Measurements from ENCODE around the gene GSK3B.
"Not testable (repeated sequence)": the region's sequence is repeated elsewhere in the genome, so short reads cannot be mapped to it uniquely, and the experiment has no call there.

GSK3B gene

GRCh38 chr3:120062474-120062873 lies 31.8 kb downstream of the GSK3B start:
- Histone ChIP-seq H3K4me3 (no peak overlapping the region), H3K27ac (no peak overlapping the region)

GRCh38 chr3:120059081-120059864 lies 35.0 kb downstream of the GSK3B start:
- Histone ChIP-seq H3K4me3 (no peak overlapping the region), H3K27ac (no peak overlapping the region)

DNA sequence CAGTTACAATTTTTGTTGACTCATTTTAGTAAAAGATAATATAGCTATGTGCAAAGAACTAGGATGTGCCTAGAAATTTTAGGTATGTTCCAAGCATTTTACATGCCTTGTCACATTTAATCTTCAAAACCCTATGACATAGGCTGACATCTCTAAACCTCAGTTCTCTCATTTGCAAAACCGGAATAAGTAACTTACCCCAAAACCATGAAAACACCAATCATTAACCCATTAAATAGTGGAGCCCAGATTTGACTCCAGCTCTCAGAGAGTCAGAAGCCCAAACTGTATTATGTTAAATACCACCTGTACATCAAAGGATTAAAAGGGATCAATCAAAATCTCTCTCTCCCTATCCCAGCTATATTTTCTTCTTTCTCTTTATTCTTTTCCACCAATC lies 36.6 kb downstream of the GSK3B start:
- Histone ChIP-seq H3K27ac (no peak overlapping the region), H3K4me3 (no peak overlapping the region)

- H3K4me3 ChIP-seq: no peak overlapping the region
- no peak overlapping the region for H3K27ac ChIP-seq
These were observed 37.2 kb downstream of the GSK3B start for GRCh38 chr3:120057029-120057428.

DNA sequence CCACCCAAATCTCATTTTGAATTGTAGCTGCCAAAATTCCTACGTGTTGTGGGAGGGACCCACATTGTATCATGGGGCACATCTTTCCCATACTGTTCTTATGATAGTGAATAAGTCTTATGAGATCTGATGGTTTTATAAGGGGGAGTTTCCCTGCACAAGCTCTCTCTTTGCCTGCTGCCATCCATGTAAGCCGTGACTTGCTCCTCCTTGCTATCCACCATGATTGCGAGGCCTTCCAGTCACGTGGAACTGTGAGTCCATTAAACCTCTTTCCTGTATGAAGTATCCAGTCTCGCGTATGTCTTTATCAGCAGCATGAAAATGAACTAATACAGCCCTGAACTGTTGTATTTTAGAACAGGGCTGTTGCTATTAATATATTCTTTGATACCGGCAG lies 40.6 kb downstream of the GSK3B start:
- not testable (repeated sequence) for H3K4me3 ChIP-seq, H3K27ac ChIP-seq

DNA sequence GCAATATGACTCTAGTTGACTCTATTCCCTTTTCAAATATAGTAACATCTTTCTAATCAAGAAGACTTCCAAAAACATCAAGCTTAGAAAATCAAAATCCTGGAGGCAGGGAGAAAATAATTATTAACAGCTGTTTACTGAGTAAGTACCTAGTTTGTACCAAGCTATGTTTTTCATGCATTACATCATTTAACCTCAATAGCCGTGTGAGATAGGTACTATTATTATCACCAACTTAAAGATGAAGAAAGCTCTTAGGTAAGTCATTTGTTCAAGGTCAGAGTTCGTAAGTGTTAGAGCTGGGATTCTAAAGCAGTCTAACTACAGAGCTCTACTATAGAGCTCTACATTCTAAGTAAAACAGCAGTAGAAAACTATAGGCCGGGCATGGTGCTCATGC lies 41.6 kb downstream of the GSK3B start:
- Histone ChIP-seq H3K27ac (no peak overlapping the region), H3K4me3 (no peak overlapping the region)

GRCh38 chr3:120052225-120052624 lies 42.0 kb downstream of the GSK3B start:
- no peak overlapping the region for H3K27ac ChIP-seq
- H3K4me3 ChIP-seq: no peak overlapping the region

DNA sequence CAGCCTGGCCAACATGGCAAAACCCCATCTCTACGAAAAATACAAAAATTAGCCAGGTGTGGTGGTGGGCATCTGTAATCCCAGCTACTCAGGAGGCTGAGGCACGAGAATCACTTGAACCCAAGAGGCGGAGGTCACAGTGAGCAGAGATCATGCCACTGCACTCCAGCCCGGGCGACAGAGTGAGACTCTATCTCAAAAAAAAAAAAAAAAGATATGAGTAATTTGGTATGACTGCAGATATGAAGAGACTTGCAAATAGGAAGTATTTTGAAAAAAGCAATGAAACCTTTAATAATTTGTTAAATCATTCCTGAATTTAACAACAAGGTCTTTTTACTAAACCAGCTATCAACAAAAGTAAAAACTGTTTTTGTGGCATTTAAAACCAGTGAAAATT lies 42.7 kb downstream of the GSK3B start:
- H3K27ac ChIP-seq, H3K4me3 ChIP-seq: not testable (repeated sequence)

DNA sequence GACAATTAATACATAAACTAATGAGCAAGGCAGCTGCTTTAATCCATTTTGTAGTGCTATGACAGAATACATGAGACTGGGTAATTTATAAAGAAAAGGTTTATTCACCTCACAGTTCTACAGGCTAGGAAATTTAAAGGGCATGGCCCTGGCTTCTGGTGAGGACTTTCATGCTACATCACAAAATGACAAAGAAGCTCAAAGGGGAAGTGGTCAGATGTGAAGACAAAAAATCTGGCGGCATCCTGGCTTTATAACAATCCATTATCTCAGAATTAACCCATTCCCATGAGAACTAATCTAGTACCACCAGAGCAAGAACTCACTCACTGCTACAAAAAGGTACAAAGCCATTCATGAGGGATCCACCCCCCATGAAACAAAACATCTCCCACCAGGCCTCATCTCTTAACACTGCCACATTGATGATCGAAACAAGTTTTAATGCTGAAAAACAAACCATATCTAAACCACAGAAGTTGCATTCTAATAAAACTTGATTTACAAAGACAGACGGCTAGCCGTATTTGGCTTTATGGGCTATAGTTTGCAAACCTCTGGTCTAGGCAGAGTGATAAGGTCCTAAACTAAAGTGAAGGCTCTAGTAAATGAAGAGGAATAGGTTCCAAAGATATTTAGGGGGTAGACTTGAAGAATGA lies 44.2 kb downstream of the GSK3B start:
- no peak overlapping the region for H3K4me3 ChIP-seq
- no peak overlapping the region for H3K27ac ChIP-seq

GRCh38 chr3:120049072-120049471 lies 45.2 kb downstream of the GSK3B start:
- H3K27ac ChIP-seq: no peak overlapping the region

GRCh38 chr3:120048355-120049041 lies 45.7 kb downstream of the GSK3B start:
- no peak overlapping the region for H3K4me3 ChIP-seq
- H3K27ac ChIP-seq: no peak overlapping the region

More at GRCh38 chr3:120049072-120049471, 45.2 kb downstream of the GSK3B start:
- H3K4me3 ChIP-seq: no peak overlapping the region

DNA sequence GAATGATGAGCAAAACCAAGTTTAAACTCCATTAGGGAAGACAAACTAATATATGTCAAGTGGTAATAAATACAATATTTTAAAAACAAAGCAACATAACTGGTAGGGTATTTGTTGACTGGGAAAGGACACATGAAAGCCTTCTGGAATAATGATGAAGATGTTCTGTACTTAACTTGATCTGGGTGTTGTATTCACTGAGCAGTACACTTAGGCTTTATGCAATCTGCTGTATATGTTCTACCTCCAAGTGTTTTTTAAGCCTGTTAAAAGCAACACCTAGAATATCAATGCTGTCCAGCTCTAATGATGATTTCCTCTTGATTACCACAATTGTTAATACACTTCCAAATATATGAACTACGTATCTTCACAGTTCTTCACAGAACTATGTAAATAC lies 46.6 kb downstream of the GSK3B start:
- no peak overlapping the region for H3K4me3 ChIP-seq
- no peak overlapping the region for H3K27ac ChIP-seq

GRCh38 chr3:120040813-120041377 lies 53.4 kb downstream of the GSK3B start:
- Histone ChIP-seq H3K27ac (no peak overlapping the region), H3K4me3 (no peak overlapping the region)

DNA sequence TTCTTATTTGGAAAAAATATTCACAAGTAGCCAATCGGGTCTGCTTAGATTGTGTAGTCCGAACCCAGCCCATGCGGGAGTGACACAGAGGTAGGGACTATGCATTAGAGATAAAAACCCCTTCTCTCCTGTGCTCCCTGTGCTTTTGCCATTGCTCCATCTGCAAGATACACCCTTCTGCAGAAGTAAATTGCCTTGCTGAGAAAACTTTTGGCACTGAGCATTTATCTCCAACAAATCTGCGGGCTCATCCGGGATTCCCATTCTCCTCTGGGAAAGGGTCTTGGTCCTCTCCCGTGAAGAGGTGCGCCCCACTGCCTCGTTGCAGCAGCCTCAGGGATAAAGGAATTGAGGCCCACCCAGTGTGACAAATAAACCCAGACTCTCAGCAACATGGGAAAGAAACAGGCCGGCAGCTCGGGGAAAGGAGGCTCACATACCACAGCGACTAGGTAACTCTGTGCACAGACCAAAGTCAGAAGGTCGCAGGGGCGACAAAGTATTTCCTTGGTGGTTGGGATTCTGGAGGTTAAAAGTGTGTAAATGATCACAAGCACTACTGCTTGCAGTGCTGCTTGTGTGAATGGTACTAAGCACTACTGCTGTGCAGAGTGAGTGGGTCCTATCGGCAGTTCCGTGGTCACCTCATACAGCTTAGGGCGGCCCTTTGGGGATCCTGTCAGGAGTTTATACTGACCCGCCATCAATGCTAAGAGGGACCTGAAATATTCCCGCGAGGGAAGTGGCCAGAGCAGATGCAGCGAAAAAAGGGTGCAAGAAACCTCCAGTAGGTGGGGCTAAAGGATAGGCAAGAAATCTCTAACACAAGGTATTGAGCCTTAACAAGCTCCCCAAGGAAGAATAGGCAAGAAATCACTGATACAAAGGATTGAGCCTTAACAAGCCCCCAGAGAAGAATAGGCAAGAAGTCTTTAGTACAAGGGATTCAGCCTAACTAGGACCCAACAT lies 54.3 kb downstream of the GSK3B start:
- Histone ChIP-seq H3K27ac (no peak overlapping the region), H3K4me3 (no peak overlapping the region)

- no peak overlapping the region for H3K4me3 ChIP-seq
- H3K27ac ChIP-seq: no peak overlapping the region
These were observed 60.7 kb downstream of the GSK3B start for GRCh38 chr3:120033596-120033995.

DNA sequence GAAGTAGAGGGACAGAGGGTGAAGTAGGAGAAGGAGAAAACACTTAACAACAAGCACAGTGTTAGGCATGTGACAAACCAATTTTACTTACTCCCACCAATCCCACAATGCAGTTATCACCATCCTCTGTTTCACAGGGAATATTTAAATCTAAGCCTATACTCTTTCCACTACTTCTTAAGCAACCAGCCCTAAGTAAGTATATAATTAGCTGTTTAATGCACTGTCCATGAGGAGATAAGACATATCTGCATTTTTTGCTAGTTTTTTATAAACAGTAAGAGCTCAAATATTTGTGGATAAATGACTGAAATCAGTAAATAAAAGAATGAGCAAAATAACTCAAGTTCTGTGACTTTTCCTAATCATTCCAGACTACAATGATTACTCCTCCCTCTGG lies 62.7 kb downstream of the GSK3B start:
- Histone ChIP-seq H3K4me3 (no peak overlapping the region), H3K27ac (no peak overlapping the region)

- H3K4me3 ChIP-seq: no peak overlapping the region
- H3K27ac ChIP-seq: no peak overlapping the region
These were observed 64.5 kb downstream of the GSK3B start for GRCh38 chr3:120029749-120030148.

DNA sequence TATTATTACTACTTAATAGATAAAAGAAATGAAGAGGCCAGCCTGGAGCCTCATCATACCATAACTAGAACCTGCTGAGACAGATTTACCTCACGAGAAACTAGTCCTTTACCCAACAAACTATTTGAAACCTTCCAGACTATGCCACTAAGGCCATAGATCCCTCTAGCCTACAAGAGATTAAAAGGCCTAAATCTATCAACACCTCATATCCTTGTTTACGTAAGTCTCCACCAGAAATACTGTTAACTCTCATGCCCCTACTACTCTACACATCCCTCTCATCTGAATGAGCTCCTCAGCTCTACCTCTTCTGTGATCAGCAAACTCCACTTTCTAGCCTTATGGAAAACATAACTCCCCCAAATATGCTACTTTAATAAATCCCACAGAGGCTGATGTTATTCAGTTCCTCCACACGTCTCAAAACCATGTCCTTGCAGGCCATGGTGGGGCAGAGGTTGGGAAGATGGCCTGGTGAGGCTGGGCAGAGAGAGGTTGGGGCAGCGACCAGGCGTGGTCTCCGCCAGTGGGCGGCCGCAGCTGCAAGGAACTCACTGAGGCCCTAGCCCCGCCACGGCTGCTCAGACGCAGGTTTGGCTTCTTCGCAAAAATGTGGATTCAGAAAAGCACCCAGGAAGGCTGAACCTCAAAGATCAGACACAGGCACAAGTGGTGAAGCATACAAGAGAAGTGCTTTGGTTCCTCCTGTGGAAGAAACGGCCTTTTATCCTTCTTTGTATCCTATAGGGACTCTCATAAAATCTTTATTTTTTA lies 65.8 kb downstream of the GSK3B start:
- H3K4me3 ChIP-seq: no peak overlapping the region
- no peak overlapping the region for H3K27ac ChIP-seq

- H3K27ac ChIP-seq: no peak overlapping the region
- no peak overlapping the region for H3K4me3 ChIP-seq
These were observed 67.0 kb downstream of the GSK3B start for GRCh38 chr3:120027226-120027625.

Data from skin epidermis (tissue), 12 donors.